Dermis blood vessel endothelial cell (primary cell): Measurements from ENCODE around the gene ZNF777. TPM values are rescaled to one million over a fixed set of nuclear protein-coding genes. Genes with fewer than 3 reads are reported as not detected.
"Not testable (repeated sequence)": the region's sequence is repeated elsewhere in the genome, so short reads cannot be mapped to it uniquely, and the experiment has no call there.

Experiments
- DNase-seq: peaks from one replicate; pipeline ENCODE4 v3.0.0; 2010
- total RNA-seq: library from RNA; depleted of rRNA; stranded (reverse); fragments of >200 nt; gene quantifications from 2 replicates; pipeline ENCODE4 v1.2.3, GENCODE V29; 2014

ZNF777 gene
- total RNA-seq: 4.9 and 8.5 TPM in 2 replicates

DNA sequence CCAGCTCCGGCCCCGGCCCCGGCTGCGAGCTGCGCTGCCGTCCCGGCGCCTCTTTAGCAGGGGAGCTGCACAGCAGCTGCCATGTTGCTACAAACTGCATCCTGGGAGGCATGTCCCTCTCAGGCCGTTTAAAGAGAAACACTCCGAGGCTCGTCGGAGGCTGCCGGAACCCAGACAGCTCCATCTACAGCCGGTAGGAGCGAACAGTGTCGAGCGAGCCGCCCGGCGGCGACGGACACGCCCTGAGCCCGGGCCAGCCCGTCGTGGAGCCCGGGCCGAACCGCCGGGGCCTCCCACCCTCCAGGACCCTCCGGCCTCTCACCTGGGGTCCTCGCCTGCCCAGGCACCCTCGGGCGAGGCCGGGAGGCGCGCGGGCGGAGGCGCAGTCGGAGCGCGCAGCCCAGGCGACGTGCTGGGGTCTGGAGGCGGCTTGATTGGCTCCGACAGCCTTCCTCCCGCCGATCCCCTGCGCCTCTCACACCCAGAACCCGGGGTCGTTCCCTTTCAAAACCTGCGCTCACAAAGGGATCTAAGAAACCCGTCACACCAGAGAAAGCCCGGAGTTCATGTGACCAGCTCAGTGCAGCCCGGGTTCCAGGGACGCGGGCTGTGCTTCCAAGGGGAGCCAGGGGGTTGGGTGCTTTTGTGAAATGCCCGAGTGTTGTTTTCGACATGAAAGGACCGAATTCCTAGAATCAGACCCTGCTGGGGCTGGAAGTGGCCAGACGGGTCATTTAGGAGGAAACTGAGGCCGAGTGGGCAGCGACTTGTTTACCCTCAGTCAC is at the start of gene ZNF777:
ZNF777 (minus strand) TSS at position 570 of the 785 bp plus-strand sequence. CDS start 5,040 bp downstream, outside the sequence.
- peak; percentile 88 for DNase-seq

GRCh38 chr7:149510248-149510647 is 49.4 kb upstream of the ZNF777 start:
- DNase-seq: no peak

- no peak for DNase-seq
These were observed 48.9 kb upstream of the ZNF777 start for GRCh38 chr7:149509774-149510173.

DNA sequence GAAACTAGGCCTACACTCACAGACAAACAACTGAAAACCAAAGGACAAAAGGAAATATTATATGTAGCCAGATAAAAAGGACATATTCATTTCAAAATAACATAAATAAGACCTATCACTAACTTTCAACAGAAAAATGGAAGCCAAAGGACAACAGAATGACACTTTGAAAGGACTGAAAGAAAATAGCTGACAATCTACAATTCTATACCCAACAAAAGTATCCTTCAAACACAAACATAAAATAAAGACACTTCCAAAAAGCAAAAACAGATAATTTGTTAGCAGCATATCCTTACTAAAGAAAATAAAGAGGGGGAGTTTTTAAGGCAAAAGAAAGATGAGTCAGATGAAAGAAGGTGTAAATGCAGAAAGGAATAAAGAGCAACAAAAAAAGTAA is 44.7 kb upstream of the ZNF777 start:
- DNase-seq: no peak

DNA sequence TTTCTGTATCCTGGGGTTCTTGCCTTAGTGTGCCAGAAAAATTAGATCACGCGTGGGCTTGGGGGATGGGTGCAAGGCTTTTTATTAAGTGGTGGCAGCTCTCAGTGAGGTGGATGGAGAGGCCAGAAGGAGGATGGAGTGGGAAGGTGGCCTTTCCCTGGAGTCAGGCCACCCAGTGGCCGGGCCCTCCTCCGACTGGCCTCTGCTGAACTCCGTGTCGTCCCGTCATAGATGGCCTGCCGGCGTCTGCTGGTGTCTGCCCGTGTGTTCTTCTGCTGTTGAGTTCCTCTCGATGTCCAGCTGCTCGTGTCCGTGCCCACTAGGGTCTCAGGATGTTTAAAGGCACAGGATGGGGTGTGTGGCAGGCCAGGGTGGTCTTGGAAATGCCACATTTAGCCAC is 40.8 kb upstream of the ZNF777 start:
- no peak for DNase-seq

DNA sequence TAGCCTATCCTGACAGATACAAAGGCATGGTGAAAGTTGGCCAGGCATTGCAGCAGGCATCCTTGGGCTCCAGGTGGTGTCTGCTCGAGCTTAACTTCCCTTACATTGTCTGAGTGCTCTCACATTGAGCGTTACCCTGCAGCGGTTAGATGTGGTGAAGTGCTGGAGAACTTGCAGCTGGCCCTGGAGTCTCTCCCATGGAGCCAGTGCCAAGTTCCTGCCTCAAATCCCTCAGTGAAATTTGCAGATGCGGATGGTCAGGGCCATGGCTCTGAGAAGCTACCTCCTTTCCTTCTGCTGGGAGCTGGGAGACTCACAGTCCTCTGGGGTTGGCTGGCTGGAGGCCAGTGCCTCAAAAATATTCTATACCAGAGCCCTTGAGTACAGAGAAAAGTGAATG is 40.0 kb upstream of the ZNF777 start:
- no peak for DNase-seq

DNA sequence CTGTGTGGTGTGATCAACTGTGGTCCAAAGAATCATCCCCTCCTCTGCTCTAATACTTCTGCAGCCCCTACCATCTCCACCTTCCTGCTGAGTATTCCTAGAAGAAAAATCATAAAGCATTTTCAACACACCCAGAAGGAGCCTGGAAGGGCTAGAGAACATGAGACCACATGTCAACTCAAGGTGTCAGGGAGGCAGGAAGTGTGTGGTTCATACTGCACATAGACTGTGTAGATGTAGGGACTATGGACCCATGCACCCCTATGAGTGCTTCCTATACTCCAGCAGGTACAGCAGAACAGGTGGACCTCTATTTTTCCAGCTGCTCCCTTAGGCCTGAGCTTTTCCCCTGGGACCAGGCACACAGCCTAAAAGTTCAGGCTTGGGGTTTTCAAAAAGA is 39.3 kb upstream of the ZNF777 start:
- DNase-seq: no peak

DNA sequence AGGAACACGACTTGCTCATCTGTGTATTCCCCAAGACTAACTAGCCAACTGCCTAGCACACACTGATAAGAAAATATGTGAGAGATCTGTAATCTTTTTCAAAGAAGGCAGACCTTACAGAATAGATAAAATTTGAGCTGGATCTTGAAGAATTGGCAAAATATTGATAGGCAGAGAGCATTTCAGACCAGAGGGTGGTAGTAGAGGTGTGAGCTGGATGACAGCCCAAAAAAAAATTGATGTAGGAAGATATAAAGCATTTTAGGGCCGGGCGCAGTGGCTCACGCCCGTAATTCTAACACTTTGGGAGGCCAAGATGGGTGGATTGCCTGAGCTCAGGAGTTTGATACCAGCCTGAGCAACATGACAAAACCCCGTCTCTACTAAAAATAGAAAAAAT is 37.9 kb upstream of the ZNF777 start:
- DNase-seq: no peak

DNA sequence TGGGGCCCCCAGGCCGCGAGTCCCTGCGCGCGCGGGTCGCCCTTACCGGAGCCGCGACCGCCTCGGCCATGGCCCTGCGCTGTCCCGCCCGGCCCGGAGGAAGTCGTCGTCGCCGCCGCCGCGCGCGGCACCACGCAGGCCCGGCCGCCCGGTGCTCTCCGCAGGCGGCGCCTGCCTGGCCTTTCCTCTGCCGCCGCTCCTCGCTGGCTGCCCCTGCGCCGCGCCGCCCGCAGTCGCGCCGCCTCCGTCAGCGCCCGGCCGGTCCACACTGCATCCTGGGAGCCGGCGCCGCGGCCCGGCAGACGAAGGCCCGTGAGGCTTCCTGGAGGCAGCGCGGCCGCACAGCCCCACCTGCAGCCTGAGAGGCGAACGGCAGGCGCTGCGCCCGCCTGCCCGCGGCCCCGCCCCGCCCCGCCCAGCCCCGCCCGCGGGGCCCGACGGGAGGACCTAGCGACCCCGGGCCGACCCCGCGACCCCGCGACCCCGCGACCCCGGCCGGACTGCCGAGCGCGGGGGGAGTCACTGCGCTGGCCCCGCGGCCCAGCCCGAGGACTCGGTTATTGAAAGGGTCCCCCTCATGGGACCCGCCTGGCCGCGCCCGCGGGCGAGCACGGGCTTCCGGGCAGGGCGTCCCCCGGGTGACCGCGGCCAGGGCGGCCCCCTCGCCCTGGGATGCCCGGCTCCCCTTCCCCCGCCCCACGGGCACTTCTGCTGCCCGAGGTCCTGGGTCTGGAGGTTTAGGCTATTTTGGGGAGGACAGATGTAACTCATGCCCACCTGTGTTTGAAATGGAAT is 36.8 kb upstream of the ZNF777 start, which contains the start of gene ZNF746:
ZNF746 (minus strand) TSS at position 343 of the 795 bp plus-strand sequence; CDS start at position 70, 273 bp downstream.
- DNase-seq: peak; percentile 82

- peak; percentile 50 for DNase-seq
These were observed 36.0 kb upstream of the ZNF777 start for GRCh38 chr7:149496642-149497391.

DNA sequence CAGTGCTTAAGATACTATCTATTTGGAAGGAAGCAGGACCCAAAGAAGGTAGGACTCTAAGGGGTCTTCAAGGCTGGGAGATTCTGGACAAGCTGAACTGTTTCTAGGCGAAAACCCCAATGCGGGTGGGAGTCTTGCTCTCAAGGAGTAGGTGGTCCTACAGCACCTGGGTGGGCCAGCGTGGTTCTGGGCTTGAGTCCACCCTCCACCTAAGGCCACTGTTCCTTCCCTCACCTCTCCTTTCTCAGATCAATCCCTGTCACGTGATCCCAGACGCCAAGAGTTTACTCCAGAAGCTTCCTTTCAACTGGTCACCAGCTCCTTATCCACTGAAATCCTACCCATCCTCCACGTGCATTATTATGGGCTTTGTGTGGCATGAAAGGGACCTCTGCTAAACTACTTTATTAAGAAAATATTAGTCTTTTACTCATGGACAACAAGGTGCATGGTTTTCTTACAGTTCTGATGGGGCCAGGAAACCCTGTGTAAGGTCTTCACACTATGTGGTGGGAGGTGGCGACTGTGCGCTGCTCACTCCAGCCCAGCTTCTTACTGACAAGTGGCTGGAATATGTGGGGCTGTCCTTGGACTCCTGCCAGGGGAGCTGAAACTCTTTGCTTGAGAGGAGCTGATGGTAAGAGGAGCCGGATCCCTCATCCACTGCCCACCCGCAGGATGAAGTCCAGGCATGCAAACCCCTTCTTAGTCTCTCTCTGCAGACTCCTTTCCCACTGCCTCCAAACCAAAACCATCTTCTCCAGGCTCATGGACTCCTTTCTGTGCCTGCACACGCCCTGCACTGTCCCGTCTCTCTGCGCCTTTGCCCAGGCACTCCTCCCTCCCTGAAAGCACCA is 35.2 kb upstream of the ZNF777 start:
- DNase-seq: peak; percentile 81

GRCh38 chr7:149494738-149495368 is 34.0 kb upstream of the ZNF777 start:
- DNase-seq: no peak

- not testable (repeated sequence) for DNase-seq
These were observed 33.1 kb upstream of the ZNF777 start for GRCh38 chr7:149493975-149494374.

DNA sequence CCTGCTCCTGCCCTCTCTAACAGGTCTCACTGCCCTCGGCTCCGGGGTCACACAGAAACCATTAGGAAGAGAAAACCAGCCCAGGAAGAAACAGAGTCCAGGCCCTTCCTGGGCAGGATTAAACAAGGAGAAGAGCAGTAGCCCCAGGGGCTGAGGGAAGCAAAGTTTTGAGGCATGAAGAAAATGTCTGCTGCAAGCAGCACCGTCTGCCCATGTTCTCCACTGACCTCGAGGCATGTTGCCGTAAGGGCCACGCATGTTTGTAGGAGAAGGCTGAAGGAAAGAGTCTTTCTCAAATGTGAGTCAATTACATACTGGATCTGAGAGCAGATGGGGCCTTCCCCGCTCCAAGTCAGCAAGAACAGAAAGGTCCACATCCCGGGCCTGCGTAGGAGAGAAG is 32.5 kb upstream of the ZNF777 start:
- no peak for DNase-seq

GRCh38 chr7:149490083-149490760 is 29.4 kb upstream of the ZNF777 start:
- DNase-seq: no peak

- no peak for DNase-seq
These were observed 28.6 kb upstream of the ZNF777 start for GRCh38 chr7:149489391-149490024.

- DNase-seq: no peak
These were observed 18.7 kb upstream of the ZNF777 start for GRCh38 chr7:149479568-149479967.

GRCh38 chr7:149478754-149479153 is 17.9 kb upstream of the ZNF777 start:
- DNase-seq: no peak

- no peak for DNase-seq
These were observed 16.9 kb upstream of the ZNF777 start for GRCh38 chr7:149477494-149478443.
